HFF-Myc (cell line): ENCODE results near the gene ITSN1.

Experiments
- DNase-seq: peaks from one replicate; pipeline ENCODE4 v3.0.0-alpha.2; 2011; ENCODE audit warnings: low read depth; ENCODE audit errors: extremely low read depth
- H3K4me3 ChIP-seq: replicated peaks from 2 replicates; pipeline ENCODE4 v1.5.1; 2011; ENCODE audit warnings: low read depth, mild to moderate bottlenecking, control low read depth, low read length
- CTCF ChIP-seq: IDR thresholded peaks from 2 replicates; pipeline ENCODE4 v1.5.1; 2012; ENCODE audit warnings: mild to moderate bottlenecking, low read depth, low read length, control low read depth; ENCODE audit errors: missing control alignments

Gene ITSN1

GRCh38 chr21:33677450-33677849 is 35.1 kb downstream of the ITSN1 start:
- no peak for DNase-seq
- no peak overlapping the region for H3K4me3 ChIP-seq
- no peak for TF ChIP-seq CTCF

- DNase-seq: no peak
- no peak overlapping the region for H3K4me3 ChIP-seq
- TF ChIP-seq CTCF: no peak
Measured at GRCh38 chr21:33680870-33681269, 38.6 kb downstream of the ITSN1 start.

GRCh38 chr21:33682992-33683627 is 40.8 kb downstream of the ITSN1 start:
- peak; percentile 27 for DNase-seq
- H3K4me3 ChIP-seq: no peak overlapping the region
- TF ChIP-seq CTCF: no peak

- no peak overlapping the region for H3K4me3 ChIP-seq
- no peak for DNase-seq
- no peak for TF ChIP-seq CTCF
Measured at GRCh38 chr21:33684068-33684467, 41.8 kb downstream of the ITSN1 start.

- no peak for DNase-seq
- TF ChIP-seq CTCF: no peak
- no peak overlapping the region for H3K4me3 ChIP-seq
Measured at GRCh38 chr21:33684923-33685560, 42.7 kb downstream of the ITSN1 start.

GRCh38 chr21:33685613-33686197 is 43.4 kb downstream of the ITSN1 start:
- TF ChIP-seq CTCF: no peak
- no peak overlapping the region for H3K4me3 ChIP-seq
- peak; percentile 10 for DNase-seq
